H9 (cell line): ENCODE measurements around the gene BTNL8. TPM values are rescaled to one million over a fixed set of nuclear protein-coding genes. Genes with fewer than 3 reads are reported as not detected.

Source experiments
- DNase-seq: peaks from one replicate; pipeline ENCODE4 v3.0.0-alpha.2; 2017
- H2AFZ ChIP-seq: one replicate; pipeline ENCODE4 v1.6.1; 2013; ENCODE audit warnings: mild to moderate bottlenecking, low read length, control low read depth, moderate library complexity
- H2AK5ac ChIP-seq: 2 replicates; pipeline ENCODE4 v1.6.1; 2013; ENCODE audit warnings: low read length, control low read depth, mixed read lengths; ENCODE audit not compliant: insufficient read length
- H2BK120ac ChIP-seq: one replicate; pipeline ENCODE4 v1.6.1; 2013; ENCODE audit warnings: low read depth, mild to moderate bottlenecking, low read length, control low read depth, inconsistent platforms; ENCODE audit not compliant: poor library complexity, severe bottlenecking
- H2BK12ac ChIP-seq: 2 replicates; pipeline ENCODE4 v1.6.1; 2013; ENCODE audit warnings: low read length, control low read depth, mixed read lengths, low read depth; ENCODE audit not compliant: insufficient read length
- H2BK15ac ChIP-seq: 2 replicates; pipeline ENCODE4 v1.6.1; 2013; ENCODE audit warnings: low read depth, low read length, control low read depth
- H2BK20ac ChIP-seq: one replicate; pipeline ENCODE4 v1.6.1; 2013; ENCODE audit warnings: low read depth, mild to moderate bottlenecking, low read length, control low read depth, inconsistent platforms; ENCODE audit not compliant: poor library complexity, severe bottlenecking
- H2BK5ac ChIP-seq: 2 replicates; pipeline ENCODE4 v1.6.1; 2013; ENCODE audit warnings: low read length, control low read depth, mixed read lengths; ENCODE audit not compliant: insufficient read length
- H3K14ac ChIP-seq: 2 replicates; pipeline ENCODE4 v1.6.1; 2013; ENCODE audit warnings: low read length, control low read depth; ENCODE audit not compliant: insufficient read depth
- H3K18ac ChIP-seq: 2 replicates; pipeline ENCODE4 v1.6.1; 2013; ENCODE audit warnings: low read depth, mild to moderate bottlenecking, mixed read lengths, low read length, control low read depth; ENCODE audit not compliant: insufficient read length
- H3K23ac ChIP-seq: 2 replicates; pipeline ENCODE4 v1.6.1; 2013; ENCODE audit warnings: low read length, control low read depth, mixed read lengths, low read depth; ENCODE audit not compliant: insufficient read length
- H3K23me2 ChIP-seq: 2 replicates; pipeline ENCODE4 v1.6.1; 2013; ENCODE audit warnings: low read depth, mild to moderate bottlenecking, mixed read lengths, low read length, control low read depth; ENCODE audit not compliant: insufficient read length, poor library complexity, severe bottlenecking
- H3K27ac ChIP-seq: 2 replicates; pipeline ENCODE4 v1.5.1; 2013; ENCODE audit warnings: low read length, control low read depth, mixed read lengths, low read depth; ENCODE audit not compliant: insufficient read length
- H3K27me3 ChIP-seq: 2 replicates; pipeline ENCODE4 v1.6.1; 2013; ENCODE audit warnings: low read length, control low read depth, inconsistent platforms; ENCODE audit not compliant: insufficient read depth
- H3K4ac ChIP-seq: 2 replicates; pipeline ENCODE4 v1.6.1; 2013; ENCODE audit warnings: low read depth, mild to moderate bottlenecking, control low read depth, inconsistent platforms, low read length, moderate library complexity
- H3K4me1 ChIP-seq: 2 replicates; pipeline ENCODE4 v1.6.1; 2013; ENCODE audit warnings: low read length, control low read depth, inconsistent platforms; ENCODE audit not compliant: insufficient read depth
- H3K4me2 ChIP-seq: 2 replicates; pipeline ENCODE4 v1.6.1; 2013; ENCODE audit warnings: low read length, control low read depth, mixed read lengths; ENCODE audit not compliant: insufficient read length, insufficient read depth
- H3K56ac ChIP-seq: 2 replicates; pipeline ENCODE4 v1.6.1; 2013; ENCODE audit warnings: low read depth, mild to moderate bottlenecking, mixed read lengths, low read length, control low read depth; ENCODE audit not compliant: insufficient read length
- H3K79me1 ChIP-seq: 2 replicates; pipeline ENCODE4 v1.6.1; 2013; ENCODE audit warnings: low read depth, mild to moderate bottlenecking, moderate library complexity, low read length, control low read depth, inconsistent platforms; ENCODE audit not compliant: insufficient read depth, poor library complexity, severe bottlenecking
- H3K79me2 ChIP-seq: 2 replicates; pipeline ENCODE4 v1.6.1; 2013; ENCODE audit warnings: low read length, control low read depth, inconsistent platforms; ENCODE audit not compliant: insufficient read depth
- H3K9ac ChIP-seq: 2 replicates; pipeline ENCODE4 v1.6.1; 2013; ENCODE audit warnings: low read length, control low read depth, mixed read lengths; ENCODE audit not compliant: insufficient read length; ENCODE audit errors: extremely low read depth
- H3K9me3 ChIP-seq: one replicate; pipeline ENCODE4 v1.6.1; 2013; ENCODE audit warnings: low read depth, low read length, inconsistent platforms; ENCODE audit not compliant: control insufficient read depth
- H3T11ph ChIP-seq: one replicate; pipeline ENCODE4 v1.6.1; 2013; ENCODE audit warnings: mild to moderate bottlenecking, low read length, control low read depth, inconsistent platforms
- H4K20me1 ChIP-seq: one replicate; pipeline ENCODE4 v1.6.1; 2013; ENCODE audit not compliant: control insufficient read depth, insufficient read length, insufficient read depth
- H4K5ac ChIP-seq: 2 replicates; pipeline ENCODE4 v1.6.1; 2013; ENCODE audit warnings: low read depth, mild to moderate bottlenecking, mixed read lengths, low read length, control low read depth; ENCODE audit not compliant: insufficient read length
- H4K8ac ChIP-seq: replicated peaks from 2 replicates; pipeline ENCODE4 v1.6.1; 2013; ENCODE audit warnings: low read length, control low read depth, mixed read lengths, low read depth; ENCODE audit not compliant: insufficient read length
- H4K91ac ChIP-seq: 2 replicates; pipeline ENCODE4 v1.6.1; 2013; ENCODE audit warnings: low read depth, mild to moderate bottlenecking, moderate library complexity, mixed read lengths, low read length, control low read depth; ENCODE audit not compliant: insufficient read length
- H3K27ac Mint-ChIP-seq, 3 experiments: 2 replicates in 2 of 3; 3 replicates in 1 of 3; pipeline ENCODE4 v1.8.0; 2020 to 2021; ENCODE audit warnings: mixed read lengths in 3 of 3, mild to moderate bottlenecking in 1 of 3, moderate library complexity in 1 of 3
- H3K27me3 Mint-ChIP-seq: 2 replicates; pipeline ENCODE4 v1.8.0; 2021; ENCODE audit warnings: low read depth, mild to moderate bottlenecking, moderate library complexity, mixed read lengths
- H3K36me3 Mint-ChIP-seq, 3 experiments: 2 replicates in 2 of 3; 3 replicates in 1 of 3; pipeline ENCODE4 v1.8.0; 2020 to 2021; ENCODE audit warnings: low read depth in 3 of 3, mixed read lengths in 3 of 3; ENCODE audit not compliant: insufficient read depth in 1 of 3
- H3K4me1 Mint-ChIP-seq, 2 experiments: 2 replicates each; pipeline ENCODE4 v1.8.0; 2020; ENCODE audit warnings: mixed read lengths in 2 of 2
- H3K4me3 Mint-ChIP-seq, 2 experiments: 2 replicates in 1 of 2; 3 replicates in 1 of 2; pipeline ENCODE4 v1.8.0; 2020 to 2021; ENCODE audit warnings: mild to moderate bottlenecking in 2 of 2, mixed read lengths in 2 of 2, moderate library complexity in 1 of 2
- H3K9me3 Mint-ChIP-seq, 2 experiments: 2 replicates in 1 of 2; 3 replicates in 1 of 2; pipeline ENCODE4 v1.8.0; 2020; ENCODE audit warnings: mild to moderate bottlenecking in 2 of 2, mixed read lengths in 2 of 2, moderate library complexity in 1 of 2
- WGBS: extraction: QIAGEN DNeasy Blood & Tissue Kit; methylation state at CpG from one replicate; pipeline ENCODE4 v1.1.7; 2013; ENCODE audit warnings: missing lambda C conversion rate, low lambda C conversion rate, mixed read lengths; ENCODE audit not compliant: insufficient read length; ENCODE audit errors: extremely low coverage; 5-methylcytosine and 5-hydroxymethylcytosine counted together
- total RNA-seq: library from RNA; stranded (reverse); gene quantifications from 2 replicates; pipeline ENCODE4 v1.2.1, GENCODE V29; 2021
- TF ChIP-seq, protein P1 (sequence below): fragments of 200-600 bp; sonication (generic); conservative IDR thresholded peaks from 3 replicates; pipeline ENCODE4 v1.8.0; 2021; ENCODE audit warnings: antibody characterized with exemption, mild to moderate bottlenecking

Gene BTNL8
- total RNA-seq, 1 experiment from 2014 or later, result 0.13 TPM

DNA sequence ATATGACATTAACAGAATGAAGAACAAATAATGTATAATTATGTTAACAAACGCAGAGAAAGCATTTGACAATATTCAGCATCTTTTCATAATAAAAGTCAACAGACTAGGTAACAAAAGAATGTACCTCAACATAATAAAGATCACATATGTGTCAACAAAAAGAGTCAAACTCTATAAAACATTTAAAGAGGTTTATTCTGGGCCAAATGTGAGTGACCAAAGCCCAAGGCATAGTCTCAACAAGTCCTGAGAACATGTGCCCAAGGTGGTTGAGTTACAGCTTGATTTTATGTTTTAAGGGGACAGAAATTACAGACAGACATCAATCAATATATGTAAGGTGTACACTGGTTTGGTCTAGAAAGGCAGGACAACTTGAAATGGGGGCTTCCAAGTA, 19.4 kb downstream of the BTNL8 start:
- no peaks in the 10 kb centered on the region for H3K79me1 ChIP-seq
- no CpG with 5 or more reads among the region's 1 CpG for WGBS

More for the DNA sequence above, 19.4 kb downstream of the BTNL8 start:
- Histone ChIP-seq H2BK12ac (no peak overlapping the region), H3K27ac (no peak overlapping the region), H3K23me2 (no peaks in the 10 kb centered on the region), H3K56ac (no peak overlapping the region), H3K4ac (no peak overlapping the region), H3K9ac (no peak overlapping the region), H3K27me3 (no peaks in the 10 kb centered on the region), H3K23ac (no peak overlapping the region), H2BK15ac (no peak overlapping the region), H2BK5ac (no peak overlapping the region), H3K14ac (no peak overlapping the region), H3K79me2 (no peaks in the 10 kb centered on the region), H2BK20ac (no peak overlapping the region), H3K18ac (no peak overlapping the region), H4K8ac (no peak overlapping the region), H4K91ac (no peak overlapping the region), H4K5ac (no peak overlapping the region), H2AK5ac (no peak overlapping the region), H2BK120ac (no peak overlapping the region), H3K9me3 (no peaks in the 10 kb centered on the region), H3T11ph (no peak overlapping the region), H3K4me2 (no peak overlapping the region), H2AFZ (no peak overlapping the region), H3K4me1 (no peaks in the 10 kb centered on the region), H4K20me1 (no peaks in the 10 kb centered on the region)
- DNase-seq, result no peak
- TF ChIP-seq, protein P1, sequence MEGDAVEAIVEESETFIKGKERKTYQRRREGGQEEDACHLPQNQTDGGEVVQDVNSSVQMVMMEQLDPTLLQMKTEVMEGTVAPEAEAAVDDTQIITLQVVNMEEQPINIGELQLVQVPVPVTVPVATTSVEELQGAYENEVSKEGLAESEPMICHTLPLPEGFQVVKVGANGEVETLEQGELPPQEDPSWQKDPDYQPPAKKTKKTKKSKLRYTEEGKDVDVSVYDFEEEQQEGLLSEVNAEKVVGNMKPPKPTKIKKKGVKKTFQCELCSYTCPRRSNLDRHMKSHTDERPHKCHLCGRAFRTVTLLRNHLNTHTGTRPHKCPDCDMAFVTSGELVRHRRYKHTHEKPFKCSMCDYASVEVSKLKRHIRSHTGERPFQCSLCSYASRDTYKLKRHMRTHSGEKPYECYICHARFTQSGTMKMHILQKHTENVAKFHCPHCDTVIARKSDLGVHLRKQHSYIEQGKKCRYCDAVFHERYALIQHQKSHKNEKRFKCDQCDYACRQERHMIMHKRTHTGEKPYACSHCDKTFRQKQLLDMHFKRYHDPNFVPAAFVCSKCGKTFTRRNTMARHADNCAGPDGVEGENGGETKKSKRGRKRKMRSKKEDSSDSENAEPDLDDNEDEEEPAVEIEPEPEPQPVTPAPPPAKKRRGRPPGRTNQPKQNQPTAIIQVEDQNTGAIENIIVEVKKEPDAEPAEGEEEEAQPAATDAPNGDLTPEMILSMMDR, result no peak
- Mint-ChIP-seq H3K36me3 (no peaks in the 10 kb centered on the region), H3K4me3 (no peak overlapping the region), H3K4me1 (peaks cover 9 to 15% of the 10 kb centered on the region in 2 experiments), H3K27me3 (peaks cover 4% of the 10 kb centered on the region; the same call in 1 of the 2 replicates), H3K27ac (no peak overlapping the region), H3K9me3 (peaks cover 8 to 10% of the 10 kb centered on the region in 2 experiments)
